OCI-LY1 (cell line): Measurements from ENCODE around the gene ZMPSTE24.
"Not testable (repeated sequence)": the region's sequence is repeated elsewhere in the genome, so short reads cannot be mapped to it uniquely, and the experiment has no call there.

ENCODE experiments used
- H2AFZ ChIP-seq: fragments of 200-600 bp; sonication (generic), shearing (Covaris generic); 2 replicates; pipeline ENCODE4 v1.6.0; 2014; ENCODE audit warnings: antibody characterized with exemption, mild to moderate bottlenecking, low read length
- H3F3A ChIP-seq: fragments of 200-600 bp; sonication (generic), shearing (Covaris generic); 2 replicates; pipeline ENCODE4 v1.6.0; 2014; ENCODE audit warnings: mild to moderate bottlenecking, antibody characterized with exemption, low read length, moderate library complexity; ENCODE audit not compliant: insufficient read depth
- H3K27ac ChIP-seq: fragments of 200-600 bp; sonication (generic); 2 replicates; pipeline ENCODE4 v1.5.1; 2014; ENCODE audit warnings: low read length, mixed run types, mild to moderate bottlenecking, low read depth; ENCODE audit not compliant: poor library complexity, severe bottlenecking
- H3K27me3 ChIP-seq: fragments of 200-600 bp; sonication (generic); 2 replicates; pipeline ENCODE4 v1.6.0; 2014; ENCODE audit warnings: antibody characterized with exemption, mild to moderate bottlenecking, low read length, moderate library complexity; ENCODE audit not compliant: insufficient read depth
- H3K36me3 ChIP-seq: fragments of 200-600 bp; sonication (generic); 2 replicates; pipeline ENCODE4 v1.6.1; 2014; ENCODE audit warnings: mild to moderate bottlenecking, antibody characterized with exemption, low read length, moderate library complexity, mixed read lengths; ENCODE audit not compliant: insufficient read depth
- H3K4me1 ChIP-seq: fragments of 200-600 bp; sonication (generic); 2 replicates; pipeline ENCODE4 v1.5.1; 2014; ENCODE audit warnings: mild to moderate bottlenecking, low read length, moderate library complexity; ENCODE audit not compliant: insufficient read depth, severe bottlenecking
- H3K4me2 ChIP-seq: fragments of 200-600 bp; sonication (generic), shearing (Covaris generic); 2 replicates; pipeline ENCODE4 v1.6.1; 2014; ENCODE audit warnings: low read length
- H3K4me3 ChIP-seq: fragments of 200-600 bp; sonication (generic); 2 replicates; pipeline ENCODE4 v1.5.1; 2014; ENCODE audit warnings: low read length, low read depth, mild to moderate bottlenecking, mixed read lengths; ENCODE audit not compliant: poor library complexity, severe bottlenecking
- H3K79me2 ChIP-seq: fragments of 200-600 bp; shearing (Covaris generic); 2 replicates; pipeline ENCODE4 v1.6.1; 2016; ENCODE audit warnings: mixed run types, low read length, mixed read lengths; ENCODE audit not compliant: insufficient read depth
- H3K9ac ChIP-seq: fragments of 200-600 bp; sonication (generic), shearing (Covaris generic); 2 replicates; pipeline ENCODE4 v1.6.1; 2014; ENCODE audit warnings: mild to moderate bottlenecking, low read length, mixed read lengths
- H3K9me2 ChIP-seq: fragments of 200-600 bp; sonication (generic), shearing (Covaris generic); 2 replicates; pipeline ENCODE4 v1.6.1; 2014; ENCODE audit warnings: low read depth, mild to moderate bottlenecking, low read length, mixed read lengths
- H3K9me3 ChIP-seq: fragments of 200-600 bp; shearing (Covaris generic); 2 replicates; pipeline ENCODE4 v1.6.1; 2014; ENCODE audit warnings: low read length, mixed read lengths
- H4K20me1 ChIP-seq: fragments of 200-600 bp; sonication (generic), shearing (Covaris generic); 2 replicates; pipeline ENCODE4 v1.6.0; 2016; ENCODE audit warnings: mild to moderate bottlenecking, low read length; ENCODE audit not compliant: insufficient read depth
- CTCF ChIP-seq: fragments of 200-600 bp; sonication (generic), shearing (Covaris generic); IDR thresholded peaks from 2 replicates; pipeline ENCODE4 v1.5.1; 2017; ENCODE audit warnings: mild to moderate bottlenecking, antibody characterized with exemption, low read length, moderate library complexity, mixed read lengths
- EZH2 ChIP-seq: fragments of 200-600 bp; sonication (generic), shearing (Covaris generic); IDR thresholded peaks from 2 replicates; pipeline ENCODE4 v1.8.0; 2017; ENCODE audit warnings: borderline replicate concordance, mixed run types, mild to moderate bottlenecking, antibody characterized with exemption, low read length, moderate library complexity, mixed read lengths

ZMPSTE24 gene

GRCh38 chr1:40318476-40318875 lies 60.4 kb downstream of the ZMPSTE24 start:
- H3F3A ChIP-seq = no peaks in the 10 kb centered on the region
- H2AFZ ChIP-seq = no peak overlapping the region
- no peaks in the 10 kb centered on the region for H4K20me1 ChIP-seq
- H3K9ac ChIP-seq = no peak overlapping the region
- H3K36me3 ChIP-seq = no peaks in the 10 kb centered on the region
- no peaks in the 10 kb centered on the region for H3K79me2 ChIP-seq
- TF ChIP-seq CTCF (no peak), EZH2 (no peak)
- H3K27me3 ChIP-seq = no peaks in the 10 kb centered on the region
- H3K27ac ChIP-seq = no peak overlapping the region
- H3K9me3 ChIP-seq = no peaks in the 10 kb centered on the region
- peaks cover 32% of the 10 kb centered on the region for H3K4me1 ChIP-seq
- no peak overlapping the region for H3K4me2 ChIP-seq
- no peaks in the 10 kb centered on the region for H3K9me2 ChIP-seq
- H3K4me3 ChIP-seq = no peak overlapping the region

- Histone ChIP-seq H3K79me2 (no peaks in the 10 kb centered on the region), H2AFZ (no peak overlapping the region), H3K9me3 (no peaks in the 10 kb centered on the region), H3K9me2 (no peaks in the 10 kb centered on the region), H4K20me1 (no peaks in the 10 kb centered on the region), H3K9ac (no peak overlapping the region), H3K27me3 (no peaks in the 10 kb centered on the region), H3K27ac (no peak overlapping the region), H3K4me1 (peaks cover 28% of the 10 kb centered on the region), H3K4me2 (no peak overlapping the region), H3F3A (no peaks in the 10 kb centered on the region), H3K36me3 (no peaks in the 10 kb centered on the region), H3K4me3 (no peak overlapping the region)
- no peak for TF ChIP-seq EZH2
- no peak for TF ChIP-seq CTCF
Observed at GRCh38 chr1:40318970-40319621, 61.1 kb downstream of the ZMPSTE24 start.

- not testable (repeated sequence) for H3K4me2 ChIP-seq, H3K36me3 ChIP-seq, H3K79me2 ChIP-seq, H3K9me2 ChIP-seq, H3K4me3 ChIP-seq, H3K27me3 ChIP-seq, H2AFZ ChIP-seq, H3K27ac ChIP-seq, H3K4me1 ChIP-seq, H3K9ac ChIP-seq, H3K9me3 ChIP-seq, H4K20me1 ChIP-seq, H3F3A ChIP-seq
Observed at GRCh38 chr1:40331403-40331802, 73.4 kb downstream of the ZMPSTE24 start.

- no peaks in the 10 kb centered on the region for H3K79me2 ChIP-seq
- H3K4me2 ChIP-seq = no peak overlapping the region
- H2AFZ ChIP-seq = no peak overlapping the region
- H3F3A ChIP-seq = no peaks in the 10 kb centered on the region
- H3K27me3 ChIP-seq = no peaks in the 10 kb centered on the region
- TF ChIP-seq EZH2 (no peak), CTCF (no peak)
- H3K4me3 ChIP-seq = no peak overlapping the region
- no peaks in the 10 kb centered on the region for H3K36me3 ChIP-seq
- H4K20me1 ChIP-seq = no peaks in the 10 kb centered on the region
- no peak overlapping the region for H3K9ac ChIP-seq
- H3K4me1 ChIP-seq = no peaks in the 10 kb centered on the region
- H3K27ac ChIP-seq = no peak overlapping the region
- no peaks in the 10 kb centered on the region for H3K9me2 ChIP-seq
- H3K9me3 ChIP-seq = no peaks in the 10 kb centered on the region
Observed at GRCh38 chr1:40332695-40333094, 74.7 kb downstream of the ZMPSTE24 start.
